Hippocampal formation (tissue), 2 donors: ENCODE measurements around the gene CFHR2.

Experiments
- DNase-seq, 2 donors: peaks; one replicate each; lab custom pipeline; 2025; lab: John Stamatoyannopoulos, UW

The CFHR2 gene

DNA sequence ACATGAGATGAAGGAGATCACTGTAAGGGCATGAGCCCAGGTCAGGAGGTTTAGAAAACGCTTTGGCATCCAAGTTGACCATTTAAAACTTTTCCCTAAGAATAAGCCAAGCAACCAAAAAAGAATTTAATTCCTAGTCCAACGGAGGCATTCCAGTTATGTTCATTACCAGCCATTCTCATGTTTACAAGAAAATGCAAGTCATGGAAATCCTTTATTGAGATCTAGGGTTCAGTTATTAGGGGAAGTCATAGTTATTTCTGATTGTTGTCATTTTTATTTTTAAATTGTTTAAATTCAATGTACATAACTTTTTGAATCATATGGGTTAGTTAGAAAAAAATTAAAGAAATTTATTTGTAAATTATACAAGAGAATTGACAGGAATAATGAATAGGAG, 58.3 kb downstream of the CFHR2 start:
- no peak for DNase-seq

DNA sequence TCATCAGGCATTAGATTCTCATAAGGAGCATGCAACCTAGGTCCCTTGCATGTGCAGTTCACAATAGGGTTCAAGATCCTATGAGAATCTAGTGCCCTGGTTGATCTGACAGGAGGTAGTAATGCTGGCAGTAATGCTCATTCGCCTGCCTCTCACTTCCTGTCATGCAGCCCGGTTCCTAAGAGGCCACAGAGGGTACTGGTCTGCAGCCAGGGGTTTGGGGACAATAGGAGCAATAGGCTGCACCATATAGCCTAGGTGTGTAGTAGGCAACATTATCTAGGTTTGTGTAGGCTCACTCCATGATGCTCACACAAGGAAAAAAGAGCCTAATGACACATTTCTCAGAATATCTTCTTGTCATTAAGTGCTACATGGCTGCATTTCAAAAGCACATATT, 59.6 kb downstream of the CFHR2 start:
- DNase-seq, result no peak

DNA sequence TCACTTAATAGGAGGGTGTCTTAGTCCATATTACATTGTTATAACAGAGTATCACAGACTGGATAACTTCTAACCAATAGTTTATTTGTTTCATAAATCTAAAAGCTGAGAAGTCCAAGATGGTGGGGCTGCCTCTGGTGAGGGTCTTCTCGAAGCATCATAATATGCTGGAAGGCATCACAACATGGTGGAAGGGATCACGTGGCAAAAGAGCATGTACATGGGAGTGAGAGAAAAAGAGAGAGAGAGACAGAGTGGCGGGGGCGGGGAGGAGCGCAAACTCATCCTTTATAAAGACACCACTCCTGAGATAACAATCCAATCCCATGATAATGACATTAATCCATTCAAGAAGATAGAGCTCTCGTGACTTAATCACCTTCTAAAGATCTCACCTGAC, 65.3 kb downstream of the CFHR2 start:
- DNase-seq, result no peak
